DMS 273 treated with DMSO at 0.1 percent for 48 hours (cell line): Measurements from ENCODE around the gene DSCAML1.

ENCODE experiments used
- DNase-seq: peaks from one replicate; lab custom pipeline; 2025; lab: John Stamatoyannopoulos, UW

DSCAML1 gene

GRCh38 chr11:117520201-117520600 lies 276.8 kb downstream of the DSCAML1 start:
- no peak for DNase-seq

DNA sequence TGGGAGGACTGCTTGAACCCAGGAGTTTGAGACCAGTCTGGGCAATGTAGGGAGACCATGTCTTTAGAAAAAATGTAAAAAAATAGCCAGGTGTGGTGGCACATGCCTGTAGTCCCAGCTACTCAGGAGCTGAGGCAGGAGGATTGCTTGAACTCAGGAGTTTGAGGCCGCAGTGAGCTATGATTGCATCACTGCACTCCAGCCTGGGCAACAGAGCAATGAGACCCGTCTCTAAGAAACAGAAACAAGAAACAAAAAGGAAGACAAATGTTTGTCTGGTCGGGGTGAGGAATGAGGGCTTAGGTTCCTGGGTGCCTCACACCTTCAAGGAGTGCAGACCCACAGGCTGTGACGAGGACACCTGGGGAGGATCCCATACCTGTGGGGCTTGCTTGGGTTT lies 277.4 kb downstream of the DSCAML1 start:
- DNase-seq: no peak

GRCh38 chr11:117519170-117519569 lies 277.8 kb downstream of the DSCAML1 start:
- no peak for DNase-seq

- no peak for DNase-seq
Observed at GRCh38 chr11:117518455-117518854, 278.6 kb downstream of the DSCAML1 start.

GRCh38 chr11:117517097-117517496 lies 279.9 kb downstream of the DSCAML1 start:
- DNase-seq: peak; percentile 55

- DNase-seq: no peak
Observed at GRCh38 chr11:117515892-117516787, 280.9 kb downstream of the DSCAML1 start.

DNA sequence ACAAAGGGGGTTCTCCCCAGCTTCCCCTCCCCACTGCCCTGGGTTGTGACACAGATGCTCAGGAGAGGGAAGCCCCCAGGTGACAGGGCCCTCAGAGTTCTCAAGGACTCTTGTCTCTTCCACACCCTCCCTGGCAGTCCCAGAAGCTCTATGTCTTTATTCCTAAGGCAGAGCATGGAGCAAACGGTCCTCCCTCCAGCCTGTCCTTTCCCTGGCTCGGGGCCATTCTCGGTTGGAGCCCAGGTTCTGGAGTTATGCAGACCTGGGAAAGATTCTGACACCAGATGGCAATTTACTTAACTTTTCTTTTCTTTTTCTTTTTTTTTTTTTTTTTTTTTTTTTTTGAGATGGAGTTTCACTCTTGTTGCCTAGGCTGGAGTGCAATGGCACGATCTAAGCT lies 282.8 kb downstream of the DSCAML1 start:
- DNase-seq: no peak

- no peak for DNase-seq
Observed at GRCh38 chr11:117513666-117514065, 283.4 kb downstream of the DSCAML1 start.

DNA sequence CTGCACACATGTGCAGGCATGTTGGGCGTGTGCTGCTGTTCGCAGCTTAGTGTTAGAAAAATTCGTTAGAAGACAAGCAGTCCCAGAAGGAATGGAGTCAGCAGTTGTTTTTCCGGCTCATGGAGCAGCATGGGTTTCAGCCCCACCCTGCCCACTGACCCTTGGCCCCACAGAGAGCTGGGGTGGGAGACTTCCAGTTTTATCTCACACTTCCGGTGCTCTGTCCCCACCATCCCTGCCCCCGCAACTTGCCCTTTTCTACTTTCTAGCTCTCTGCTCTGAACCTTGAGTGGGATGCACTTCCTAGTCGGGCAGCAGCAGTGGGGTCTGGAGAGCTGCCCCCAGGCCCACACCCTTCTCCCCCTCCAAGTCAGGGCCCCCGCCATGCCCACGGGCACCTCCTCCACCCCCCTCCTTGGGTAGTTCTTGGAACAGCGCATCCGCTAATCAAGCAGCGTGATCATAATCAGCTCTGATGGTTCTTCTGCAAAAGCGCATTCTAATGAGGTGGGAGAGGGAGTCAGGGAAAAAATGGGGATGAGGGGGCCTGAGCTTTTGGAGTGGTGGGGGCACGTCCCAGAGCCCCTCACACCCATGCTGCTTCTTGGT lies 285.0 kb downstream of the DSCAML1 start:
- no peak for DNase-seq

GRCh38 chr11:117511483-117511930 lies 285.5 kb downstream of the DSCAML1 start:
- DNase-seq: no peak

DNA sequence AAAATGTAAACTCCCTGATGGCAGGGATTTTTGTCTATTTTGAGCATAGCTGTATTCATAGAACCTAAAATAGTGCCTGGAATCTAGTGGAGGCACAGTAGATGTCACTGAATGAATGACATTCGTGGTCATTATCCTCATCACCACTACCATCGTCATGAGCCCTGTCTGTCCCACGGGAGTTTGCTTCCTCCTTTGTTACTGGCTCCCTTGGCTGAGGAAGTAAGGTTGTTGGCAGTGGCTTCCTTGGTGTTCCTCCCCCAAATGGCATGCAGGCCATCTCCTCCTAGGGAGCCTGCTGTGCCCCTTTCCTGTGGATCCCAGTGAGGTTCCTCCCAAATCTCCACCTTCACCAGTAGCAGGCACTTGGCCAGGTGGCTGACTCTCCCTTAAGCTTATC lies 286.4 kb downstream of the DSCAML1 start:
- no peak for DNase-seq

GRCh38 chr11:117509543-117509942 lies 287.5 kb downstream of the DSCAML1 start:
- DNase-seq: no peak

DNA sequence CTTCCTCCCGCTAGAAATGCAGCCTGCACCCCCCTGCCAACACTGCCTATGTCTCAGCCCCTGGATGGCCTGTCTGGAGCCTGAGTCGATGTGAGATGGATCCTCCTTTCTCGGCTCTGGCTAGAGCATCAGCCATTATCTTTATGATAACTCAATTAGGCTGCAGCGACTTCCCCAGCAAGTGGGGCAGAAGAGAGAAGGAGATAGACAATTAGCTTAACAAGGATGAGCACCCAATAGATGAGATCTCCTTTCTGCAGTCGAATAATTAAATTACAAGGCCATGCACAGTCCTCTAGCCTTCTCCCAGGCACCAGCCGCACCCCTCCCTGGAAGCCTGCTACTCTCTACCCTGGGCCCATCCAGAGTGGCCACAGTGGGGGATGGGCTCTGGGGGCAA lies 290.0 kb downstream of the DSCAML1 start:
- no peak for DNase-seq

DNA sequence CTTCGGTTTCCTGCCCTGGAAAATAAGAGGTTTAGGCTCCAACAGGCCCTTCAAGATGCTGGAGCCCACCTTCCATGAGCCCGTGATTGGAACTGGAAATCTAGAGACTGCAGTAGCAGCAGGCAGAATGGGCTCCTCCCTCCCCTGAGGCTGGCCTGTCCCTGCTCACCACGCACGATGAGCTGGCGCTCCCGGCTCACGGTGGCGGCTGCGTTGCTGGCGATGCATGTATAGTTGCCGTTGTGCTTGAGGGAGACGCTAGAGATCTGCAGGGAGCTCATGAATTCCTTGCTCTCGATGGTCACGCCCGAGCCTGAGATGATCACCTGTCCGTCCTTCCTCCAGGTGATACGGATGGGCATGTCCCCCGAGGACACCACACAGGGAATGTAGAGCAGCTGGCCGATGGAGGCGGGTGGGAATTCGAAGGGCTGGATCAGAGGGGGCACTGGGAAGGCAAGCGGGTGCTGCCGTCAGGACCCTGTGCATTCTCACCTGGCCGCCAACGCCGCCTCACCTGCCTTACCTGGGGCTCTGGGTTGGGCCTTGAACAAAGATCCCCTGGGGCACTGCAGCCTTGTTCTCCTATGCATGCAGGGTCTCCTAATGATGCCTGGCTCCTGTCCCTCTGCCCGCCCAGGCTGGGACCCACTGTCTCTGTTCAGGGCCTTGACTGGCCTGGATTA lies 291.6 kb downstream of the DSCAML1 start:
- no peak for DNase-seq

GRCh38 chr11:117502779-117503100 lies 294.3 kb downstream of the DSCAML1 start:
- DNase-seq: no peak

DNA sequence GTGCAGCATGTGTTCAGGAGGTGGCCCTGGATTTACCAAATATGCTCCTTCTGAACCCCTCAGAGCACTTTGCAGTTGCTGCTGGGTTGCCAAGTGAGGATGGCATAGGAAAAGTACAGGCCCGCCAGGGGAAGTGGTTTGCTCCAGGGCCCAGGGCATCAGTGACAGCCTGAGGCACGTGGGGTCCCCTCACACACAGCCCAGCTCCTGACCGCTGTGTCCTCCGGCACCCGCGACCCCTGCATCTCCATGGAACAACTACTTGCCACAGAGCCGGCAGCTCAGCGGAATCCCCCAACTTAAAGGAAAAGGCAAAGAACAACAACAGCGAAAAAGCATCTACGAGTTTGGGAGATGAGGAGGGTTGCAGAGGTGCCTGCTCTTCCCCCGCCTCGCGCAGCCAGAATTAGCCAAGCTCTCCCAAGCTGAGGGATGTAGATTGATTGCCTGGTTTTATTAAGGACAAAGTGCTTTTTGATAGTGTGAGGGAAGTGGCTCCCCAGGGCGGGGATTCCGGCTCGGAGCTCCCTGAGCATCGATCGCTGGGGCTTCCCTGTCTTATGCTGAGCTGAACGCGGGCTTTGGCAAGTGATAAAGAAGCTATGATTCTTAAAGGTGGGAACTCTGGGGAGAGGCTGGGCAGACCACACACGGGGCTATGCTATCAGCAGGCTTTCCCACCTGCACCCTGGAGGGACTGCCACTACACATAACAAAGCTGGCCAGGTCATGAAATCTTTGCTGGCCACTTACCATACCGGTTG lies 294.8 kb downstream of the DSCAML1 start:
- DNase-seq: no peak

- no peak for DNase-seq
Observed at GRCh38 chr11:117501237-117501898, 295.6 kb downstream of the DSCAML1 start.

DNA sequence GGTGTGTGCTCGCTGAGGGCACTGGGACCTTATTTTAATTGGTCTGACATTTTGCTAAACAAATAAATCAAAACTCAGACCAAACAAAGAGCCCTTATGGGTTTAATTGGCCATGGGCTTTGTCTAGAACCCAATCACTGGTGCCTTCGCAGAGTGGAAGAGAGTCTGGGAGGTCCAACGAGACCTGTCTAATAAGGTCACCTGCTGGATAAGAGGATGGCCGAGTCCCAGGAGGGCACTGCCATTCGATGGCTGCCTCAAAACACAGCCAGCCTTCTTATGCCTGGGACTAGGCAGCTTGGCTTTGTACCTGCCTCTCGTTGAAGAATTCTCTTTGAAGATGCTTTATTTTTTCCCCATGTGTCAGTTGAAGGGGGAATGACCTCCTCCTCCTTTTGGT lies 298.2 kb downstream of the DSCAML1 start:
- no peak for DNase-seq

DNA sequence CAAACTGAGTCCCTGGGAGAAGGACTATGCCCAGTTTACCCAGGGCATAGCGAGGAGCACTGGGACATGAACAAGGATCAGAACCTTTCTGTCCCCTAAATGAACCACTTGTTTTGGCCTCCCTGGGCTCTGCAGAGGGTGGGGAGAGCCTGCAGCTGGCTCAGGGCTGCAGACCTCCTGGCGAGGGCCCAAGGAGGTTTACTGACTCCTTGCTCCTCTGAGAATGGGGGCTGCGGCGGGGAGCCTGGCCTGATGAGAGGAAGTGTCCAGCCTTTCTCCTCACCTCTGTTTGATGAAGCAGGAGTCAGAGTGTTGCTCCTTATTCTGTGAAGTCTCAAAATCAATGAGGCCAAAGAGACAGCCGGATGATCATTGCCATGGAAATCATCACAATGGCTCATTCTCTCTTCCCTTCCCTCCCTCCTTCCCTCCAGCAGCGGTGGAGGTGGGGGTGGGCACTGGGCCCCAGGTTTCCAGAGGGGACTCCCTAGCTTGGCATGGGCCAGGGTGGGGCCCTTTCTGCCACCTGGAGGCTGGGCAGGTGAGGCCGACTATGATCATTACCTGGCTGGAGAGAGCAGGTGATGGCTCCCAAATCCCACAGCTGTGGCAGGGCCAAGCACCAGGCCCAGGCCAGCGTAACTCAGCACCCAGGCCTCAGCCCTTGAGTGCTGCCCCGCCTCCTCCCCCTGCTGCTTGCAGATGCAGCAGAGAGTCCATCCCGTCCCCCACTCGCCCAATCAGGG lies 299.6 kb downstream of the DSCAML1 start:
- no peak for DNase-seq

DNA sequence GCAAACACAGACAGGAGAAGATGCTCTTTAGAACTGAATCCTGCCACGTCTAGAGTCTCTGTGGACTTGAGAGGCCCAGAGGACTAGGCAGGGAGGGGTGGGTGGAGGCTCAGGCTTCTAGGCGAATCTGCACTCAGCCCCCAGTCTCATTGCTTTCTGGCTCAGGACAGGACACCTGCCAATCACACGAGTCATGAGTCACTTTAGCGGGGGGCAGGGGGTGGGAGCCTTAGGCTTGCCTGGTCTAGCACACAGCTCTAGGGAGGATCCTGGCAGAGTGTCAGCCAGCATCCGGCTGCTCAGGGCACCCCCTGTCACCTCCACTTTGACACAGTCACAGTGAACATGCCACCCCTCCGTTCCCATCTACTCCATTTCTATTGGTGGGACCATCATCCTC lies 301.7 kb downstream of the DSCAML1 start:
- DNase-seq: no peak
